ENCODE results near the gene WNT11. TPM values are rescaled to one million over a fixed set of nuclear protein-coding genes. Genes with fewer than 3 reads are reported as not detected.

WNT11 gene
- total and polyA plus RNA-seq, 2 of the 13 experiments (the other 11 are each of a cell fraction or from before 2014, with no cell fraction given), result 0.34 to 0.66 TPM

GRCh38 chr11:76152086-76152681 lies 54.1 kb downstream of the WNT11 start (continued):
- TF ChIP-seq, protein P1, sequence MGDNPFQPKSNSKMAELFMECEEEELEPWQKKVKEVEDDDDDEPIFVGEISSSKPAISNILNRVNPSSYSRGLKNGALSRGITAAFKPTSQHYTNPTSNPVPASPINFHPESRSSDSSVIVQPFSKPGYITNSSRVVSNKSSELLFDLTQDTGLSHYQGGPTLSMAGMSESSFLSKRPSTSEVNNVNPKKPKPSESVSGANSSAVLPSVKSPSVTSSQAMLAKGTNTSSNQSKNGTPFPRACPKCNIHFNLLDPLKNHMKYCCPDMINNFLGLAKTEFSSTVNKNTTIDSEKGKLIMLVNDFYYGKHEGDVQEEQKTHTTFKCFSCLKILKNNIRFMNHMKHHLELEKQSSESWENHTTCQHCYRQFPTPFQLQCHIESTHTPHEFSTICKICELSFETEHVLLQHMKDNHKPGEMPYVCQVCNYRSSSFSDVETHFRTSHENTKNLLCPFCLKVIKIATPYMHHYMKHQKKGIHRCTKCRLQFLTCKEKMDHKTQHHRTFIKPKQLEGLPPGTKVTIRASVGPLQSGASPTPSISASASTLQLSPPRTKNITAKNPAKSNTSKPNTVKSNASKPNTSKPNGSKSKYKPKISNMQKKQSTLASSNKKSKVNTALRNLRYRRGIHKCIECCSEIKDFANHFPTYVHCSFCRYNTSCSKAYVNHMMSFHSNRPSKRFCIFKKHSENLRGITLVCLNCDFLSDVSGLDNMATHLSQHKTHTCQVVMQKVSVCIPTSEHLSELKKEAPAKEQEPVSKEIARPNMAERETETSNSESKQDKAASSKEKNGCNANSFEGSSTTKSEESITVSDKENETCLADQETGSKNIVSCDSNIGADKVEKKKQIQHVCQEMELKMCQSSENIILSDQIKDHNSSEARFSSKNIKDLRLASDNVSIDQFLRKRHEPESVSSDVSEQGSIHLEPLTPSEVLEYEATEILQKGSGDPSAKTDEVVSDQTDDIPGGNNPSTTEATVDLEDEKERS (CRISPR knock-in tag; IDR thresholded peaks at IDR 0.05), result 0 out of 2 replicates have a peak, but pooled peaks have one; percentile 43
- TF ChIP-seq, protein P2, sequence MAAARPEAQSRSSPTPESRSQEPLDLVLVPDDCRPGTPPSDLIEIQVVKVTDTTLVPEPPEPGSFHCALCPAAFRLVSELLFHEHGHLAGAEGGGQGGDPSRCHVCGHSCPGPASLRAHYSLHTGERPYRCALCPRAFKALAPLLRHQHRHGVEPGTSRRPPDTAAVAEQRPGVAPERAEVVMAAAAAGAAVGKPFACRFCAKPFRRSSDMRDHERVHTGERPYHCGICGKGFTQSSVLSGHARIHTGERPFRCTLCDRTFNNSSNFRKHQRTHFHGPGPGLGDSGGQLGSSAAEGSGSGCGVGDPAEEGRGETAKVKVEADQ (CRISPR knock-in tag; IDR thresholded peaks at IDR 0.05; ENCODE audit: borderline replicate concordance), result no peak
- TF ChIP-seq ADNP (CRISPR knock-in tag; IDR thresholded peaks at IDR 0.05) (0 out of 2 replicates have a peak, but pooled peaks have one; percentile 70), ZNF430 (CRISPR knock-in tag; IDR thresholded peaks at IDR 0.05) (no peak), ZNF674 (CRISPR knock-in tag; IDR thresholded peaks at IDR 0.05; ENCODE audit: low read depth) (no peak), TRAFD1 (CRISPR knock-in tag; IDR thresholded peaks at IDR 0.05; ENCODE audit: borderline replicate concordance) (no peak), KLF15 (CRISPR knock-in tag; IDR thresholded peaks at IDR 0.05; ENCODE audit: borderline replicate concordance) (no peak), NFYC (CRISPR knock-in tag; IDR thresholded peaks at IDR 0.05) (no peak; the same call in 1 of the 2 replicates), ZNF550 (CRISPR knock-in tag; IDR thresholded peaks at IDR 0.05; ENCODE audit: borderline replicate concordance) (no peak; the same call in 1 of the 2 replicates), ZNF570 (CRISPR knock-in tag; IDR thresholded peaks at IDR 0.05; ENCODE audit: borderline replicate concordance) (no peak), ZNF207 (IDR thresholded peaks at IDR 0.05; ENCODE audit: borderline replicate concordance) (no peak), ZNF691 (CRISPR knock-in tag; IDR thresholded peaks at IDR 0.05; ENCODE audit: borderline replicate concordance, low read depth) (no peak), FOSL2 (CRISPR knock-in tag; IDR thresholded peaks at IDR 0.05) (peak; percentile 51), TAF1 (CRISPR knock-in tag; IDR thresholded peaks at IDR 0.05) (no peak)
- TF ChIP-seq, protein P3, sequence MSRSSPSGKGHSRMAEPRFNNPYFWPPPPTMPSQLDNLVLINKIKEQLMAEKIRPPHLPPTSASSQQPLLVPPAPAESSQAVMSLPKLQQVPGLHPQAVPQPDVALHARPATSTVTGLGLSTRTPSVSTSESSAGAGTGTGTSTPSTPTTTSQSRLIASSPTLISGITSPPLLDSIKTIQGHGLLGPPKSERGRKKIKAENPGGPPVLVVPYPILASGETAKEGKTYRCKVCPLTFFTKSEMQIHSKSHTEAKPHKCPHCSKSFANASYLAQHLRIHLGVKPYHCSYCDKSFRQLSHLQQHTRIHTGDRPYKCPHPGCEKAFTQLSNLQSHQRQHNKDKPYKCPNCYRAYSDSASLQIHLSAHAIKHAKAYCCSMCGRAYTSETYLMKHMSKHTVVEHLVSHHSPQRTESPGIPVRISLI (CRISPR knock-in tag; IDR thresholded peaks at IDR 0.05; ENCODE audit: borderline replicate concordance), result no peak; the same call in 1 of the 2 replicates
- TF ChIP-seq, protein P4, sequence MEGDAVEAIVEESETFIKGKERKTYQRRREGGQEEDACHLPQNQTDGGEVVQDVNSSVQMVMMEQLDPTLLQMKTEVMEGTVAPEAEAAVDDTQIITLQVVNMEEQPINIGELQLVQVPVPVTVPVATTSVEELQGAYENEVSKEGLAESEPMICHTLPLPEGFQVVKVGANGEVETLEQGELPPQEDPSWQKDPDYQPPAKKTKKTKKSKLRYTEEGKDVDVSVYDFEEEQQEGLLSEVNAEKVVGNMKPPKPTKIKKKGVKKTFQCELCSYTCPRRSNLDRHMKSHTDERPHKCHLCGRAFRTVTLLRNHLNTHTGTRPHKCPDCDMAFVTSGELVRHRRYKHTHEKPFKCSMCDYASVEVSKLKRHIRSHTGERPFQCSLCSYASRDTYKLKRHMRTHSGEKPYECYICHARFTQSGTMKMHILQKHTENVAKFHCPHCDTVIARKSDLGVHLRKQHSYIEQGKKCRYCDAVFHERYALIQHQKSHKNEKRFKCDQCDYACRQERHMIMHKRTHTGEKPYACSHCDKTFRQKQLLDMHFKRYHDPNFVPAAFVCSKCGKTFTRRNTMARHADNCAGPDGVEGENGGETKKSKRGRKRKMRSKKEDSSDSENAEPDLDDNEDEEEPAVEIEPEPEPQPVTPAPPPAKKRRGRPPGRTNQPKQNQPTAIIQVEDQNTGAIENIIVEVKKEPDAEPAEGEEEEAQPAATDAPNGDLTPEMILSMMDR (CRISPR knock-in tag; IDR thresholded peaks at IDR 0.05), result peak; percentile 98
